ENCODE measurements around the gene SLC7A11. TPM values are rescaled to one million over a fixed set of nuclear protein-coding genes. Genes with fewer than 3 reads are reported as not detected.
A peak's percentile ranks its signal among the peaks of the same experiment; 100 is the strongest.

Gene SLC7A11
- total RNA-seq, 2 donors from 2014 or later = 1.5 to 5.0 TPM

GRCh38 chr4:138262469-138262868 is 20.3 kb upstream of the SLC7A11 start:
- H3K36me3 ChIP-seq = no peaks in the 10 kb centered on the region
- no peak for TF ChIP-seq CTCF (IDR thresholded peaks at IDR 0.05)
- peak overlapping the region in 1 of 2 donors; percentile 64 for H3K27ac ChIP-seq
- peaks cover 0 to 10% of the 10 kb centered on the region in 2 donors for H3K4me1 ChIP-seq
- H3K9me3 ChIP-seq = no peaks in the 10 kb centered on the region
- DNase-seq (ENCODE audit: low spot score) = no peak
- H3K27me3 ChIP-seq = no peaks in the 10 kb centered on the region
- no peak overlapping the region for H3K4me3 ChIP-seq

GRCh38 chr4:138262030-138262429 is 19.9 kb upstream of the SLC7A11 start:
- Histone ChIP-seq H3K9me3 (no peaks in the 10 kb centered on the region), H3K27me3 (no peaks in the 10 kb centered on the region), H3K4me3 (no peak overlapping the region), H3K36me3 (no peaks in the 10 kb centered on the region), H3K27ac (peak overlapping the region in 1 of 2 donors; percentile 64), H3K4me1 (peaks cover 0 to 10% of the 10 kb centered on the region in 2 donors)
- DNase-seq (ENCODE audit: low spot score) = no peak
- TF ChIP-seq CTCF (IDR thresholded peaks at IDR 0.05) = no peak

GRCh38 chr4:138259824-138260223 is 17.7 kb upstream of the SLC7A11 start:
- Histone ChIP-seq H3K4me1 (peaks cover 0 to 10% of the 10 kb centered on the region in 2 donors), H3K9me3 (no peaks in the 10 kb centered on the region), H3K27me3 (no peaks in the 10 kb centered on the region), H3K4me3 (no peak overlapping the region), H3K27ac (peak overlapping the region in 1 of 2 donors; percentile 64), H3K36me3 (no peaks in the 10 kb centered on the region)
- no peak for TF ChIP-seq CTCF (IDR thresholded peaks at IDR 0.05)
- DNase-seq (ENCODE audit: low spot score) = no peak

GRCh38 chr4:138259271-138259670 is 17.1 kb upstream of the SLC7A11 start:
- Histone ChIP-seq H3K36me3 (no peaks in the 10 kb centered on the region), H3K4me3 (no peak overlapping the region), H3K4me1 (peaks cover 0 to 10% of the 10 kb centered on the region in 2 donors), H3K27me3 (no peaks in the 10 kb centered on the region), H3K9me3 (no peaks in the 10 kb centered on the region), H3K27ac (peak overlapping the region in 1 of 2 donors; percentile 64)
- no peak for DNase-seq (ENCODE audit: low spot score)
- no peak for TF ChIP-seq CTCF (IDR thresholded peaks at IDR 0.05)

- Histone ChIP-seq H3K4me1 (peaks cover 0 to 10% of the 10 kb centered on the region in 2 donors), H3K36me3 (no peaks in the 10 kb centered on the region), H3K27me3 (no peaks in the 10 kb centered on the region), H3K9me3 (no peaks in the 10 kb centered on the region), H3K4me3 (no peak overlapping the region), H3K27ac (no peak overlapping the region)
- DNase-seq (ENCODE audit: low spot score) = no peak
- no peak for TF ChIP-seq CTCF (IDR thresholded peaks at IDR 0.05)
These were observed 14.5 kb upstream of the SLC7A11 start for GRCh38 chr4:138256608-138257007.

- Histone ChIP-seq H3K9me3 (no peaks in the 10 kb centered on the region), H3K4me3 (no peak overlapping the region), H3K36me3 (no peaks in the 10 kb centered on the region), H3K4me1 (peaks cover 0 to 10% of the 10 kb centered on the region in 2 donors), H3K27ac (no peak overlapping the region), H3K27me3 (no peaks in the 10 kb centered on the region)
- TF ChIP-seq CTCF (IDR thresholded peaks at IDR 0.05) = no peak
- no peak for DNase-seq (ENCODE audit: low spot score)
These were observed 13.9 kb upstream of the SLC7A11 start for GRCh38 chr4:138255917-138256597.
